HepG2 (cell line): ENCODE results near the gene LCLAT1.

Source experiments
- CEBPG ChIP-seq: IDR thresholded peaks from 2 replicates; pipeline ENCODE4 v1.6.1; 2016
- CTCF ChIP-seq: sonication (generic); formaldehyde crosslinking; IDR thresholded peaks from 2 replicates; pipeline ENCODE4 v1.5.0; 2020; ENCODE audit warnings: mild to moderate bottlenecking, missing genetic modification reagents, moderate library complexity
- EZH2 ChIP-seq: conservative IDR thresholded peaks from 2 replicates; pipeline ENCODE4 v1.6.1; 2012; ENCODE audit warnings: mild to moderate bottlenecking, low read depth, low read length, moderate library complexity
- ZFP82 ChIP-seq: sonication (generic); formaldehyde crosslinking; IDR thresholded peaks from 2 replicates; pipeline ENCODE4 v1.5.1; 2020; ENCODE audit warnings: mild to moderate bottlenecking, missing genetic modification reagents, borderline replicate concordance
- ZNF251 ChIP-seq: sonication (generic); formaldehyde crosslinking; IDR thresholded peaks from 2 replicates; pipeline ENCODE4 v1.9.0; 2021; ENCODE audit warnings: mild to moderate bottlenecking, missing genetic modification reagents
- ZNF451 ChIP-seq: sonication (generic); formaldehyde crosslinking; IDR thresholded peaks from 2 replicates; pipeline ENCODE4 v1.5.0; 2020; ENCODE audit warnings: mild to moderate bottlenecking, missing genetic modification reagents

DNA sequence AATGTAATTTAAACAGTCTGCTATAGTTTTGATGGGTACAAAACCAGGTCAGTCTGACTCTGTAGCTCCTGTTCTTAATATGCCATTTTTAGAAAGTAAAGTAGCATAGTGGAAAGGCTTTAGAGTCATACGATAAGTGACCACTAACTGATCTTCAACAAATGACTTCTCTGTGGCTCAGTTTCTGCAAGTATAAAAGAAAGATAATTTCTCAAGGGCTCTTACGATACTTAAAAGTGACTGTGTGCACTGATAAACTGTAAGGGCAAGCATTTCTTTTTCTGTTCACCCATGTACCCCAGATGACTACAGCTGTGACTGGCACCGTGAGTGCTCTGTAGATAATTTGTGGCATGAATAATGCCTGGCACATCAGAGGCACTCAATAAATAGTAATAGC, 178.7 kb downstream of the LCLAT1 start:
- no peak for TF ChIP-seq ZNF451
- TF ChIP-seq CEBPG (CRISPR knock-in tag), result no peak
- no peak for TF ChIP-seq ZFP82 (CRISPR knock-in tag)
- no peak for TF ChIP-seq CTCF (CRISPR knock-in tag)
- TF ChIP-seq EZH2, result no peak
- TF ChIP-seq ZNF251 (CRISPR knock-in tag), result no peak
